ENCODE results near the gene PACSIN1. TPM values are rescaled to one million over a fixed set of nuclear protein-coding genes. Genes with fewer than 3 reads are reported as not detected.

PACSIN1 gene
- total and polyA plus RNA-seq, 2 donors (not counting 3 experiments of a cell fraction or from before 2014, with no cell fraction given) = 0.03 TPM; not detected in 1

GRCh38 chr6:34554291-34555006 lies 88.6 kb downstream of the PACSIN1 start:
- BruUV-seq (replicated peaks) = no TSS peak
- no peak overlapping the region for H3K4me2 ChIP-seq (ENCODE audit: insufficient read depth, low read length)
- H3K9me1 ChIP-seq (replicated peaks; ENCODE audit: control insufficient read depth, extremely low read depth, insufficient read depth, low read length) = no peaks in the 10 kb centered on the region
- TF ChIP-seq EZH2 (IDR thresholded peaks at IDR 0.05; ENCODE audit: borderline replicate concordance, low read depth, low read length, severe bottlenecking) = no peak
- TF ChIP-seq FOS (IDR thresholded peaks at IDR 0.05; ENCODE audit: borderline replicate concordance, insufficient read depth, low read length) = no peak
- TF ChIP-seq MAX (IDR thresholded peaks at IDR 0.05; ENCODE audit: insufficient read depth, insufficient read length) = no peak
- TF ChIP-seq, protein P1, sequence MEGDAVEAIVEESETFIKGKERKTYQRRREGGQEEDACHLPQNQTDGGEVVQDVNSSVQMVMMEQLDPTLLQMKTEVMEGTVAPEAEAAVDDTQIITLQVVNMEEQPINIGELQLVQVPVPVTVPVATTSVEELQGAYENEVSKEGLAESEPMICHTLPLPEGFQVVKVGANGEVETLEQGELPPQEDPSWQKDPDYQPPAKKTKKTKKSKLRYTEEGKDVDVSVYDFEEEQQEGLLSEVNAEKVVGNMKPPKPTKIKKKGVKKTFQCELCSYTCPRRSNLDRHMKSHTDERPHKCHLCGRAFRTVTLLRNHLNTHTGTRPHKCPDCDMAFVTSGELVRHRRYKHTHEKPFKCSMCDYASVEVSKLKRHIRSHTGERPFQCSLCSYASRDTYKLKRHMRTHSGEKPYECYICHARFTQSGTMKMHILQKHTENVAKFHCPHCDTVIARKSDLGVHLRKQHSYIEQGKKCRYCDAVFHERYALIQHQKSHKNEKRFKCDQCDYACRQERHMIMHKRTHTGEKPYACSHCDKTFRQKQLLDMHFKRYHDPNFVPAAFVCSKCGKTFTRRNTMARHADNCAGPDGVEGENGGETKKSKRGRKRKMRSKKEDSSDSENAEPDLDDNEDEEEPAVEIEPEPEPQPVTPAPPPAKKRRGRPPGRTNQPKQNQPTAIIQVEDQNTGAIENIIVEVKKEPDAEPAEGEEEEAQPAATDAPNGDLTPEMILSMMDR (IDR thresholded peaks at IDR 0.05; ENCODE audit: extremely low read depth in 1 of 2, insufficient read depth in 1 of 2, low read depth in 1 of 2, low read length in 2 of 2) = no peak
- TF ChIP-seq POLR2AphosphoS5 (IDR thresholded peaks at IDR 0.05; ENCODE audit: insufficient read depth, low read depth, low read length) = no peak
- no peak for TF ChIP-seq GATA2 (IDR thresholded peaks at IDR 0.05; ENCODE audit: insufficient read depth, insufficient read length, low read depth, low read length)
- TF ChIP-seq MYC (IDR thresholded peaks at IDR 0.05; ENCODE audit: low read depth, low read length) = no peak
- H3K36me3 ChIP-seq (ENCODE audit: control insufficient read depth in 2 of 2, extremely low read depth in 1 of 2, insufficient read depth in 2 of 2, low read length in 2 of 2) = no peaks in the 10 kb centered on the region
- H3K9me3 ChIP-seq (replicated peaks; ENCODE audit: control insufficient read depth, insufficient read depth, low read length) = no peaks in the 10 kb centered on the region
- H3K27ac ChIP-seq (ENCODE audit: insufficient read depth, low read depth, low read length) = no peak overlapping the region
- H3K9ac ChIP-seq (replicated peaks; ENCODE audit: extremely low read depth, insufficient read depth, low read length) = no peak overlapping the region
- no peaks in the 10 kb centered on the region for H3K27me3 ChIP-seq (ENCODE audit: control insufficient read depth in 2 of 2, insufficient read depth in 2 of 2, low read length in 2 of 2)
- intact Hi-C loops (cut with micrococcal nuclease) (no loop called here), dilution Hi-C loops (cut with MboI; ENCODE audit: extremely low pct_ligation_motif_present, low sequenced_read_pairs) (no loop called here)
- no peaks in the 10 kb centered on the region for H4K20me1 ChIP-seq (replicated peaks; ENCODE audit: control insufficient read depth, extremely low read depth, insufficient read depth, low read length)
- DNase-seq (ENCODE audit: low read depth, low spot score) = no peak
- H3K79me2 ChIP-seq (ENCODE audit: control insufficient read depth, insufficient read depth, low read length) = no peaks in the 10 kb centered on the region
- POLR2A ChIA-PET = no interaction called here
- no peaks in the 10 kb centered on the region for H3K4me1 ChIP-seq (ENCODE audit: control insufficient read depth, extremely low read depth, insufficient read depth, low read length)
- no peak for FAIRE-seq
- H2AFZ ChIP-seq (ENCODE audit: low read depth, low read length) = no peak overlapping the region
- CTCF ChIA-PET = interaction anchor here (1.1 kb wide), 1 partner anchor 28 kb away, joined by 3 read pairs; no protein-coding TSS in a partner anchor
- H3K4me3 ChIP-seq (replicated peaks in 1 of 3; ENCODE audit: insufficient read depth in 1 of 3, low read depth in 1 of 3, low read length in 3 of 3) = no peak overlapping the region

Measured in endothelial cell of umbilical vein (primary cell).